ENCODE measurements around the gene RAB31. TPM values are rescaled to one million over a fixed set of nuclear protein-coding genes. Genes with fewer than 3 reads are reported as not detected.

Gene RAB31
- total RNA-seq, 2 experiments from 2014 or later: 0.38 to 0.89 TPM

- Mint-ChIP-seq H3K27me3 (ENCODE audit: low read depth) (no peaks in the 10 kb centered on the region), H3K27ac (no peak overlapping the region), H3K4me3 (no peak overlapping the region), H3K4me1 (ENCODE audit: low read depth) (no peaks in the 10 kb centered on the region), H3K9me3 (no peaks in the 10 kb centered on the region), H3K36me3 (ENCODE audit: low read depth) (no peaks in the 10 kb centered on the region)
- CTCF ChIA-PET: no interaction called here
- intact Hi-C loops (cut with micrococcal nuclease): no loop called here
- no peak for DNase-seq
Measured at GRCh38 chr18:9841752-9842151, 133.7 kb downstream of the RAB31 start.

DNA sequence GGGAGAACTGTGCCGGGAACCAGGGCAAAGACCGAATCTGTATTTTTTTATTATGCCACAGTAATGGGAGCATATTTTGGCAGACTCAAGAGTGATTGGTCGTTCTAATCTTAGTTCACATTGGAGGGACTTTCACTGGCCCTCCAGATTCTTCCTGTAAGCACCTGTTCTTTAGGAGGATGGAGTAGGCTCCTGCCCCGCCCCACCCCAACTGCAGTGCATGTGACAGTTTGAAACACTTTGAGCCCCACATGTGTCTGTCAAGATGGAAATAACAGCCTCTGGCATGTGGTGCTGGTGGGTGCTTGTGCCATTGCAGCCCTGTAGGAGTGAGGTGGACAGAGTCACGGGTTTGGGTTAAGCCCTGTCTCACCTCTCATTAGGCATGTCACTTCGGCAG, 134.3 kb downstream of the RAB31 start:
- Mint-ChIP-seq H3K27me3 (ENCODE audit: low read depth) (no peaks in the 10 kb centered on the region), H3K36me3 (ENCODE audit: low read depth) (no peaks in the 10 kb centered on the region), H3K4me3 (no peak overlapping the region), H3K27ac (no peak overlapping the region), H3K9me3 (no peaks in the 10 kb centered on the region), H3K4me1 (ENCODE audit: low read depth) (no peaks in the 10 kb centered on the region)
- intact Hi-C loops (cut with micrococcal nuclease): no loop called here
- no peak for DNase-seq
- CTCF ChIA-PET: no interaction called here

GRCh38 chr18:9845256-9845655, 137.2 kb downstream of the RAB31 start:
- H3K27me3 Mint-ChIP-seq (ENCODE audit: low read depth): peaks cover 11% of the 10 kb centered on the region
- DNase-seq: no peak
- H3K36me3 Mint-ChIP-seq (ENCODE audit: low read depth): no peaks in the 10 kb centered on the region
- CTCF ChIA-PET: no interaction called here
- no peaks in the 10 kb centered on the region for H3K9me3 Mint-ChIP-seq
- H3K4me3 Mint-ChIP-seq: no peak overlapping the region
- intact Hi-C loops (cut with micrococcal nuclease): no loop called here
- H3K27ac Mint-ChIP-seq: no peak overlapping the region
- no peaks in the 10 kb centered on the region for H3K4me1 Mint-ChIP-seq (ENCODE audit: low read depth)

DNA sequence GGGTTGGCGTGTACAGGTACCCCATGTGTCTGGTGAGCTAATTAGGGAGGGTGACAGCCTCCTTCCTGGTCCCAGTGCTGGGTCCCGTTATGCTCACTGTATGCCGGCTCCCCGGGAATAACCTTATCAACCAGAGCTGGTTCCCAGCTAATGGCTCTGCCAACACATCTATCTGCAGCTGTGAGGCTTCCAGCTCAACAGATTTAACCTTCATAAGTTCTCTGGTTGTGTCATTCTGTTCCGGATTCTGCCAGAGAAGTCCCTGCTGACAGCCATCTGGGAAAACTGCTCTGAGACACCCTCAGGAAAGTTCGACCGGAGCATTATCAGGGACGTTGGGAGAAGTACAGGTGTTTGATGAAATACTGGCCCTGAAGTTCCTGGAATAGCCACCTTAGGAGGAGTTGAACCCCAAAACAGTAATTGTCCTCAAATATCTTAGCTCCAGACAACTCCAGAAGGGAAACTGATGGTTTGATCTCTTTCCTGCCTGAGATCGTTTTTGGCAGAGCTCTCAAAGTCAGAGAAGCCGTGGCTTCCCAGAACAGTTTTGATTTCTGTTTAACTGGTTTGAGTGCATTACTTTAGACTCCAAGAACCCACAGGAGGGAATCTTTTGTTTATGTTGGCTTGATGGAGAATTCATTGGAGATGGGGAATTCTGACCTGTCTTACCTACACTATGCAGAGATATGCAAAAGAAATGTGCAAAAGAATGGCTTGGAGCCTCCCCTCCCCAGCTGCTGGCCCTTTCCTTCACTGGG, 138.2 kb downstream of the RAB31 start:
- Mint-ChIP-seq H3K9me3 (no peaks in the 10 kb centered on the region), H3K4me1 (ENCODE audit: low read depth) (no peaks in the 10 kb centered on the region), H3K27me3 (ENCODE audit: low read depth) (peaks cover 13% of the 10 kb centered on the region), H3K36me3 (ENCODE audit: low read depth) (no peaks in the 10 kb centered on the region), H3K4me3 (no peak overlapping the region), H3K27ac (no peak overlapping the region)
- no peak for DNase-seq
- intact Hi-C loops (cut with micrococcal nuclease): no loop called here
- CTCF ChIA-PET: interaction anchor here (0.6 kb wide), 1 partner anchor 53 kb away, joined by 3 read pairs; no protein-coding TSS in a partner anchor

DNA sequence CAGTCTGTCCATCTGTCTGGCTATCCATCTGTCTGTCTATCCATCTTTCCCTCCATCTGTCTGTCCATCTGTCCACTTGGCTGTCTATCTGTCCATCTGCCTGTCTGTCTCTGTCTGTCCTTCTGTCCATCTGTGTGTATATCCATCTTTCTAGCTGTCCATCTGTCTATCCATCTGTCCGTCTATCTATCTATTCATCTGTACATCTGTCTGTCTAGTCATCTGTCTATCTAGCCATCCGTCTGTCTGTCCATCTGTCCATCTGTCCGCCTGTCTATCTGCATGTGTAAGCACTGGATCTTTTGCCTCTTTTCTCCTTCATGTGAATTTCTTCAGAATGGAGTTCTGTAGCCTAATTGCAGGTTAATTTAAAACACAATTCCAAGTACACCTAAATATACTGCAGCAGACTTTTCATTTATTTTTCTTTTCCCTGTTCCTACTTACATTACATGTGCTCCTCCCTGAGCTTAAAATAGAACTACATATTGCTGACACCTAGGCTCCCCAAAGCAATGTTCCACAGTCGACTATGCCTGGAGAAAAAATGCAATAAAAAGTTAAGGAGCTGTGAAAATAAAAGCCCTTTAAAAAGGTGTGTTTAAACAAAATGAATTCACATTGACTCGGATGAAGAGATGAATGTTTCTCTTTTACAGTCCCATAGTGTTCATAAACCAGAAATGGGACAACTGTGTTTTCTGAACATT, 140.2 kb downstream of the RAB31 start:
- H3K27me3 Mint-ChIP-seq (ENCODE audit: low read depth): peaks cover 13% of the 10 kb centered on the region
- H3K36me3 Mint-ChIP-seq (ENCODE audit: low read depth): no peaks in the 10 kb centered on the region
- DNase-seq: no peak
- intact Hi-C loops (cut with micrococcal nuclease): no loop called here
- no peak overlapping the region for H3K27ac Mint-ChIP-seq
- H3K4me1 Mint-ChIP-seq (ENCODE audit: low read depth): no peaks in the 10 kb centered on the region
- H3K9me3 Mint-ChIP-seq: no peaks in the 10 kb centered on the region
- H3K4me3 Mint-ChIP-seq: no peak overlapping the region
- CTCF ChIA-PET: no interaction called here

DNA sequence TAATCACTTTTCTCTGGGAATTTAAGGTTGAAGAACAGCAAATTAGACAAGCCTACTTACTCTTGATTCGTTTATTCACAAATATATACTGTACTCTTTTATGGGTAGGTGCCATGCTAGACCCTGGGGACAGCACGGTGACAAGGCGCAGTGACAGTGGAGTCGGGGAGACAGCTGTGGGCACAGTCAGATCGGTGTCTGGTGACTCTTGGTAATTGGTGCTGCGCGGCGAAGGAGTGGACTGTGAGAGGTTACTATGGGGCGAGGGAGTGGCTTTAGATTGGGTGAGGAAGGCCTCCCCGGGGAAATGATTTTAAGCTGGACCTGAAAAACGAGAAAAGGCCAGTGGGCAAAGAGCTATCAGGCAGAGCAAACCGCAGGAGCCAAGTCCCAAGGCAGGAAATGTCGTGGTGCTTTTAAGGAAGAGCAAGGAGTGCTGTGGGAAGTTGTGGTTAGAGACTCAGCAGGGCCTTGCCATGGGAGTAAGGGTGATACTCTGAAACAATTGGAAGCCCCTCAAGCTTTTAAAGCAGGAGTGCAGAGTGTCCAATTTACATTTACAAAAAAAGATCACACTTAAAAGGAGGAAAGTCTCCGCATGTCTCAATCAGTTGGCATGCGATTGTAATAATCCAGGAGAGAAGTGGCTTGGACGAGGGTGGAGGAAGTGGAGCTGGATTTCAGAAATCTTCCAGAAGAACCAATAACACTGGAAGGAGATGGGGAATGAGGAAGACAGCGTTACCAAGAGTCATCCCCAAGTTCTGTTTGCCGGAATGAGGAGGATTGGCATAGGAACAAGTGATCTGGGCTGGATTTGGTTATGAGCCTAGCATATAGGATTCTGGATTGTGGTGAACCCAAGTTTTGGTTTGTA, 141.5 kb downstream of the RAB31 start:
- no peak for DNase-seq
- Mint-ChIP-seq H3K36me3 (ENCODE audit: low read depth) (no peaks in the 10 kb centered on the region), H3K27ac (no peak overlapping the region), H3K4me3 (no peak overlapping the region), H3K27me3 (ENCODE audit: low read depth) (peaks cover 13% of the 10 kb centered on the region), H3K9me3 (no peaks in the 10 kb centered on the region), H3K4me1 (ENCODE audit: low read depth) (no peaks in the 10 kb centered on the region)
- CTCF ChIA-PET: no interaction called here
- intact Hi-C loops (cut with micrococcal nuclease): no loop called here

DNA sequence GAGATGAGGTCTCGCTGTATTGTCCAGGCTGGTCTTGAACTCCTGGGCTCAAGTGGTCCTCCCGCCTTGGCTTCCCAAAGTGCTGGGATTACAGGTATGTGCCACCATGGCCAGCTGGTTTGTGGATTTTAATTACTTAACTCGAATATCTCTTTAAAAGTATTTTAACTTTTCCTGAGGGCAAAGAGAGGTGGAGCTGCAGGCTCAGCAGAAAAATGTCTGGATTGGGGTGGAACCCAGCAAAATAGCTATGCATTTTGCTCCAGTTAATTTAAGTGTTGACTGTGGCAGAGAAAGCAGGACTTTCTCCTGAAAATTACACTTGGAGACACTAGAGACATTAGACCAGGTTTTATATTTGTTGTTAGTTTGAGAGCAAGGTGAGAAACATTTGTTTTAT, 142.2 kb downstream of the RAB31 start:
- no peak for DNase-seq
- CTCF ChIA-PET: no interaction called here
- Mint-ChIP-seq H3K27ac (no peak overlapping the region), H3K4me1 (ENCODE audit: low read depth) (no peaks in the 10 kb centered on the region), H3K9me3 (no peaks in the 10 kb centered on the region), H3K36me3 (ENCODE audit: low read depth) (no peaks in the 10 kb centered on the region), H3K27me3 (ENCODE audit: low read depth) (peaks cover 13% of the 10 kb centered on the region), H3K4me3 (no peak overlapping the region)
- intact Hi-C loops (cut with micrococcal nuclease): no loop called here

DNA sequence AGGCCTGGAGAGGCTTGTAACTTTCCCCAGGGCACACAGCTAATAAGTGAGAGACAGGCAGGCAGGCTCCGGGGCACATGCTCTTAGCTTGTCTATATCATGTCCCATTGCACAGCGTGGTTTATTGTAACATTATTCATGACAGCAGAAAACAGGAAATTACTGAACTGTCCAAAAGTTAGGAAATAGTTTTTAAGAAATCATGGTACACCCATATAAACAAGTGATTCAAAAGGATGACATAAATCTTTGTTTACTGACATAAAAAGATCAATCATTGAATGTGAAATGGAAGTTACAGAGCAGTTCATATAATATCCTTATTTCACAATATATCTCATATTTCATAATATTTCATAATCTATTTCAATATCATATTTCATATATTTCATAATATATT, 143.4 kb downstream of the RAB31 start:
- Mint-ChIP-seq H3K9me3 (no peaks in the 10 kb centered on the region), H3K36me3 (ENCODE audit: low read depth) (no peaks in the 10 kb centered on the region), H3K27ac (no peak overlapping the region), H3K27me3 (ENCODE audit: low read depth) (peaks cover 13% of the 10 kb centered on the region), H3K4me1 (ENCODE audit: low read depth) (no peaks in the 10 kb centered on the region), H3K4me3 (no peak overlapping the region)
- CTCF ChIA-PET: no interaction called here
- DNase-seq: no peak
- intact Hi-C loops (cut with micrococcal nuclease): no loop called here

- CTCF ChIA-PET: no interaction called here
- no peaks in the 10 kb centered on the region for H3K9me3 Mint-ChIP-seq
- peaks cover 13% of the 10 kb centered on the region for H3K27me3 Mint-ChIP-seq (ENCODE audit: low read depth)
- no peaks in the 10 kb centered on the region for H3K4me1 Mint-ChIP-seq (ENCODE audit: low read depth)
- no peaks in the 10 kb centered on the region for H3K36me3 Mint-ChIP-seq (ENCODE audit: low read depth)
- intact Hi-C loops (cut with micrococcal nuclease): no loop called here
- DNase-seq: no peak
- no peak overlapping the region for H3K27ac Mint-ChIP-seq
- H3K4me3 Mint-ChIP-seq: no peak overlapping the region
Measured at GRCh38 chr18:9852266-9853081, 144.4 kb downstream of the RAB31 start.

DNA sequence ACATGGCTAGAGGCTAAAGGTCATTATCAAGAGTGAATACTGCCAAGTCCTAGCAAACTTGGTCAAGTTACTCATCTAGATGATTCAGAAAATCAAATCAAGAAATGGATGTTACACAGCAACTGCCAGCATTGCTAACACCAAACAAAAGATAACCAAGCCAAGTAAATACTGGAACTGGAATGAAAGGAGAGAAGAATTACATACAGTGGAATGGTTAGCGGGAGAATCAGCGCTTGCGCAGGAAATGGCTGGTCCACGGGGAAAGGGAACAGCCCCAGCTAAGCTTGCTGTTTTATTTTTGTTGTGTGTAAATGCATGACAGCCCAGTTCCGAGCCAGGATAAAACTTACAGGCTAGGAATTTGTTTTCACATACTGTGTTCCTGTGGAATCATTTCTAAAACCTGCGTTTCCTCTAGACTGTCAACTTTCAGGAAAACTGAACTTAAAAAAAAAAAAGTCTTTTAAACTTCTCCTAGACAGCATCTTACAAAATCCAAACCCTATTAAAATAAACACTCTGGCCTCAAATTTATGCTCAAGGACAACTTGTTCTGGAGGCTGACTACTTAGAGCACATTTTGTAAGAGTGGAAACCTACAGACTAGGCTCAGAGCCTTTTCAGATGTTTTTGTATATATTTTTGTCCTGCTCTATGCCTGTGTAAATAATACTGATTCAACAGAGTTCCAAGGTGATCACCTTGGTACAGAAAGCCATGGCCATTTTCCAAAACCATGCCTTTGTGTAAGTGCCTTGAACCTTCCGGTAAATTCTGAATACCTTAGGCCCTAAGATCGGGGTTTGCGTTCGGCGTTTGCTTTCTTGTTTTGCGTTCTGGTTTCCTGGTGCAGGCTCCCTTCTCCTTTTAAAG, 146.9 kb downstream of the RAB31 start:
- intact Hi-C loops (cut with micrococcal nuclease): no loop called here
- no peaks in the 10 kb centered on the region for H3K9me3 Mint-ChIP-seq
- CTCF ChIA-PET: no interaction called here
- no peak overlapping the region for H3K4me3 Mint-ChIP-seq
- DNase-seq: no peak
- H3K27ac Mint-ChIP-seq: no peak overlapping the region
- H3K4me1 Mint-ChIP-seq (ENCODE audit: low read depth): no peaks in the 10 kb centered on the region
- peaks cover 4% of the 10 kb centered on the region for H3K27me3 Mint-ChIP-seq (ENCODE audit: low read depth)
- H3K36me3 Mint-ChIP-seq (ENCODE audit: low read depth): no peaks in the 10 kb centered on the region

GRCh38 chr18:9855681-9856080, 147.6 kb downstream of the RAB31 start:
- intact Hi-C loops (cut with micrococcal nuclease): no loop called here
- DNase-seq: no peak
- Mint-ChIP-seq H3K27ac (no peak overlapping the region), H3K4me3 (no peak overlapping the region), H3K4me1 (ENCODE audit: low read depth) (no peaks in the 10 kb centered on the region), H3K9me3 (no peaks in the 10 kb centered on the region), H3K27me3 (ENCODE audit: low read depth) (peaks cover 2% of the 10 kb centered on the region), H3K36me3 (ENCODE audit: low read depth) (no peaks in the 10 kb centered on the region)
- CTCF ChIA-PET: no interaction called here
